Measurements from ENCODE around the gene HSPG2.

The HSPG2 gene

GRCh38 chr1:21875621-21876063 lies 61.5 kb downstream of the HSPG2 start:
- Histone ChIP-seq H3K36me3 (ENCODE audit: control insufficient read depth, insufficient read depth, low read length) (peaks cover 54% of the 10 kb centered on the region), H3K4me1 (ENCODE audit: control insufficient read depth, insufficient read depth, low read length) (no peaks in the 10 kb centered on the region), H3K27me3 (ENCODE audit: control insufficient read depth, insufficient read depth, low read length) (no peaks in the 10 kb centered on the region), H3K4me3 (ENCODE audit: low read depth, low read length) (no peak overlapping the region), H3K9ac (ENCODE audit: low read depth, low read length) (no peak overlapping the region), H3K9me3 (ENCODE audit: control insufficient read depth, insufficient read depth, low read length) (no peaks in the 10 kb centered on the region)

DNA sequence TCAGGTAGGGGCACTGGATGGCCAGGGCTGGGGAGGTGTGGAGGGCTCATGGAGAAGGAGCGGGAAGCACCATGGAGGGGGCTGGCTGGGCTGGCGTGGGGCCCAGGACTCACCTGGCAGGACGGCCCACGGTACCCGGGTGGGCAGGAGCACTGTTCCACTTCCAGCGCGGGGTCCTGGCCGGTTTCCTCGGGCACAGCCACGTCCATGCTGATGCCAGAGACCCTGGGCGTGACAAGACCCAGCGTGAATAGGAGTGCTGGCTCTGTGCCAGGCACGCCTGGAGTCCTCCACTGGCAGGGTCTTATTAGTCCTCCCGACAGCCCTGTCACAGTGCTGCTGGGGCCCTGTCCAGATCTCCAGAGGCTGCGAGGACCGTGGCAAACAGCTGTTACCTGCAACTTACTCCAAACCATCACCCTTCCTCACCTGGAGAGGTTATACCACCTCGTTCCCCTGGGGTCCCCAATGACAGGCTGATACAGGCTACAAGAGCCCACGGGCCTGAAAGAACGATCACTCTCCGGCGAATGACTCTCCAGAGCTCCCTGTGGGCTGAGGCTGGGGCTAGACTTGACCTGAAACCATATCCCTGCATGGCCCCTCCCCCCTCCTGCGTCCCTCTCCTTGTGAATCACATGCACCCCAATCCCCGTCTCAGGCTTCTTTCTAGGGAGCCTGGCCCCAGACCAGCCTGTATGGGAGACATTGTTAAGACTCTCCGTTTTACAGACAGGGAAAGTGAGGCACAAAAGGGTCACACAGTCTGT lies 62.1 kb downstream of the HSPG2 start:
- no peaks in the 10 kb centered on the region for H3K4me1 ChIP-seq (ENCODE audit: control insufficient read depth, insufficient read depth, low read length)
- no peaks in the 10 kb centered on the region for H3K27me3 ChIP-seq (ENCODE audit: control insufficient read depth, insufficient read depth, low read length)
- H3K9me3 ChIP-seq (ENCODE audit: control insufficient read depth, insufficient read depth, low read length), result no peaks in the 10 kb centered on the region
- H3K4me3 ChIP-seq (ENCODE audit: low read depth, low read length), result no peak overlapping the region
- peaks cover 54% of the 10 kb centered on the region for H3K36me3 ChIP-seq (ENCODE audit: control insufficient read depth, insufficient read depth, low read length)
- H3K9ac ChIP-seq (ENCODE audit: low read depth, low read length), result no peak overlapping the region

DNA sequence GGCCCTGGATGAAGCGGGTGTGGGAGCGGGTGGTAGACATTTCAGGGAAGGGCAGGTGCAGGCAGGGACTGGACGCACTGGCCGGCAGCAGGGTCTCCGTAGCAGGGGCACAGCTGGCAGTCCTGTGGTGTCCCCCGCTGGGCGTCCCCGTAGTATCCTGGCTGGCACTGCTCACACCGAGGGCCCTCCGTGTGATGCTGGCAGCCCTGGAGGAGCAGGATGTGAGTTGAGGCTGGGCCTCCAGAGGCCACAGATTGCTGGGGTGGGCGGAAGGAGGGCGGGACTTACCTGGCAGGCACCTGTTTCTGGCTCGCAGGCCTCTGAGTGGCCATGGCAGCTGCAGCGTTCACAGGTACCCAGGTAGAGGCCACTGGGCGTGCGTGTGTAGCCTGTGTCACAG lies 62.8 kb downstream of the HSPG2 start:
- Histone ChIP-seq H3K36me3 (ENCODE audit: control insufficient read depth, insufficient read depth, low read length) (peaks cover 54% of the 10 kb centered on the region), H3K4me3 (ENCODE audit: low read depth, low read length) (no peak overlapping the region), H3K9ac (ENCODE audit: low read depth, low read length) (no peak overlapping the region), H3K9me3 (ENCODE audit: control insufficient read depth, insufficient read depth, low read length) (no peaks in the 10 kb centered on the region), H3K27me3 (ENCODE audit: control insufficient read depth, insufficient read depth, low read length) (no peaks in the 10 kb centered on the region), H3K4me1 (ENCODE audit: control insufficient read depth, insufficient read depth, low read length) (no peaks in the 10 kb centered on the region)

DNA sequence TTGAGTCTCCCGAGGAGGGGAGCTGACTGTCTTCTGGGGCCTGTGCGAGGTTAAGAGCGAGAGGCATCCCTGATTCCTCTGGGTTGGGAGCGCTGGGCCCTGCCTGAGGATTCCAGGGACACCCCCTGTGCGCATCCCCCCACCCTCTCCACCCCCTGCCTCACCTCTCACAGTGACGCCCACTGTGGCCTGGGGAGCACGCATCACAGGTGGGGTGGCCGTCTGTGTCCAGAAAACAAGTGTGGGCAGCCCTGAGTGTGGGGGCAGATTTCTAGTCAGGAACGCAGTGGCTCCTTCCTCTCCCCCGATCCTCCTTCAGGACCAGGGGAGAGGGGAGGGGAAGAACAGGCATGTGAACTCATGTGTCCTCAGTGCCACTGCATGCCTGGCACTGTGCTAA lies 63.3 kb downstream of the HSPG2 start:
- Histone ChIP-seq H3K4me1 (ENCODE audit: control insufficient read depth, insufficient read depth, low read length) (peaks cover 2% of the 10 kb centered on the region), H3K36me3 (ENCODE audit: control insufficient read depth, insufficient read depth, low read length) (peaks cover 54% of the 10 kb centered on the region), H3K9ac (ENCODE audit: low read depth, low read length) (no peak overlapping the region)

GRCh38 chr1:21873174-21873573 lies 63.9 kb downstream of the HSPG2 start:
- no peaks in the 10 kb centered on the region for H3K9me3 ChIP-seq (ENCODE audit: control insufficient read depth, insufficient read depth, low read length)
- H3K4me1 ChIP-seq (ENCODE audit: control insufficient read depth, insufficient read depth, low read length), result peaks cover 2% of the 10 kb centered on the region
- no peak overlapping the region for H3K4me3 ChIP-seq (ENCODE audit: low read depth, low read length)
- no peak overlapping the region for H3K9ac ChIP-seq (ENCODE audit: low read depth, low read length)
- H3K27me3 ChIP-seq (ENCODE audit: control insufficient read depth, insufficient read depth, low read length), result no peaks in the 10 kb centered on the region
- peaks cover 52% of the 10 kb centered on the region for H3K36me3 ChIP-seq (ENCODE audit: control insufficient read depth, insufficient read depth, low read length)

More for the DNA sequence above, 63.3 kb downstream of the HSPG2 start:
- Histone ChIP-seq H3K4me3 (ENCODE audit: low read depth, low read length) (no peak overlapping the region), H3K9me3 (ENCODE audit: control insufficient read depth, insufficient read depth, low read length) (no peaks in the 10 kb centered on the region), H3K27me3 (ENCODE audit: control insufficient read depth, insufficient read depth, low read length) (no peaks in the 10 kb centered on the region)

- Histone ChIP-seq H3K9me3 (ENCODE audit: control insufficient read depth, insufficient read depth, low read length) (no peaks in the 10 kb centered on the region), H3K4me1 (ENCODE audit: control insufficient read depth, insufficient read depth, low read length) (peaks cover 2% of the 10 kb centered on the region), H3K9ac (ENCODE audit: low read depth, low read length) (no peak overlapping the region), H3K4me3 (ENCODE audit: low read depth, low read length) (no peak overlapping the region), H3K36me3 (ENCODE audit: control insufficient read depth, insufficient read depth, low read length) (peaks cover 48% of the 10 kb centered on the region), H3K27me3 (ENCODE audit: control insufficient read depth, insufficient read depth, low read length) (no peaks in the 10 kb centered on the region)
Observed at GRCh38 chr1:21872445-21873079, 64.5 kb downstream of the HSPG2 start.

DNA sequence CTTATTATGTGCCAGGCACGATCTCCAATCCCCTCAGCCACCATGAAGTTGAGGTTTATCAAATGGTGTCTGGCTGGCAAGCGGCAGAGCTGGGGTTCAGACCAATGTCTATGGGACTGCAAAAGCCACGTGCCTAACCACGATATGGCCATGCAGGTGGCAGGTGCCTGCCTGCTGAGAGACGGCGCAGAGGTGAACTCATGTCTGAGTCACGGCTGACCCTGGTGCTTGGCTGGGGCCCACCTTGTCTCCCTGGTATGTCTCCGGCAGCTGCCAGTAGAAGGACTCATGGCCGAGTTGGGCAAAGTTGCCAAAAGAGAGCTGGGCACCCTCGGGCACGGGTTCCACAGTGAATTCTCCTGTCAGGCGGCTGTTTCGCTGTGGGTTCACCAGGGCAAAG lies 65.2 kb downstream of the HSPG2 start:
- H3K36me3 ChIP-seq (ENCODE audit: control insufficient read depth, insufficient read depth, low read length), result peaks cover 48% of the 10 kb centered on the region
- no peaks in the 10 kb centered on the region for H3K27me3 ChIP-seq (ENCODE audit: control insufficient read depth, insufficient read depth, low read length)
- H3K9me3 ChIP-seq (ENCODE audit: control insufficient read depth, insufficient read depth, low read length), result no peaks in the 10 kb centered on the region
- no peak overlapping the region for H3K4me3 ChIP-seq (ENCODE audit: low read depth, low read length)
- no peak overlapping the region for H3K9ac ChIP-seq (ENCODE audit: low read depth, low read length)
- H3K4me1 ChIP-seq (ENCODE audit: control insufficient read depth, insufficient read depth, low read length), result peaks cover 2% of the 10 kb centered on the region

- Histone ChIP-seq H3K9ac (ENCODE audit: low read depth, low read length) (no peak overlapping the region), H3K27me3 (ENCODE audit: control insufficient read depth, insufficient read depth, low read length) (no peaks in the 10 kb centered on the region), H3K36me3 (ENCODE audit: control insufficient read depth, insufficient read depth, low read length) (peaks cover 43% of the 10 kb centered on the region), H3K4me1 (ENCODE audit: control insufficient read depth, insufficient read depth, low read length) (peaks cover 10% of the 10 kb centered on the region), H3K4me3 (ENCODE audit: low read depth, low read length) (no peak overlapping the region), H3K9me3 (ENCODE audit: control insufficient read depth, insufficient read depth, low read length) (no peaks in the 10 kb centered on the region)
Observed at GRCh38 chr1:21870611-21871010, 66.5 kb downstream of the HSPG2 start.

DNA sequence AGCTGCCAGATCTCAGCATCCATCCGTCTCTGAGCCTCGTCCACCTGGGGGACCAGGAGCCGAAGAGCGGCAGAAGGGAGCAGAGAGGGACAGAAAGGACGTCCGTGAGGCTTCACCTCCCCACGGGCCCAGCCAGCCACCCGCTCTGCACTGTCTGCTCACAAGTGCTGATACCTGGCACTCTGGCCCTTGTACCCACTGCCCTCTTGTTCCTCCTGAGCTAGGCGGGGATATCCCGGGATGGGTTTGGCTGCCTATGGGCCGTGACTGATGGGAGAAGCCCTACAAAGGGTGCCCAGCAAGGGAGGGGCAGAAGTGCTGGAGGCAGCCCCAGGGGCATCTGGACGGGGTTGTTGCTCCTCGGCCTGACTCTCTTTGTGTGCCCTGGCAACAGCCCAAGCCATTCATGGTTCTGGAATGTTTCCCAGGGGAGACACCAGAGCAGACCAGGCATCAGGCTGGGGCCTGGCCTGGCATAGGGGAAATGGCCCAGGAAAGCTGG lies 67.4 kb downstream of the HSPG2 start:
- Histone ChIP-seq H3K9ac (ENCODE audit: low read depth, low read length) (no peak overlapping the region), H3K4me3 (ENCODE audit: low read depth, low read length) (no peak overlapping the region), H3K27me3 (ENCODE audit: control insufficient read depth, insufficient read depth, low read length) (no peaks in the 10 kb centered on the region), H3K9me3 (ENCODE audit: control insufficient read depth, insufficient read depth, low read length) (no peaks in the 10 kb centered on the region), H3K4me1 (ENCODE audit: control insufficient read depth, insufficient read depth, low read length) (peaks cover 10% of the 10 kb centered on the region), H3K36me3 (ENCODE audit: control insufficient read depth, insufficient read depth, low read length) (peaks cover 39% of the 10 kb centered on the region)

DNA sequence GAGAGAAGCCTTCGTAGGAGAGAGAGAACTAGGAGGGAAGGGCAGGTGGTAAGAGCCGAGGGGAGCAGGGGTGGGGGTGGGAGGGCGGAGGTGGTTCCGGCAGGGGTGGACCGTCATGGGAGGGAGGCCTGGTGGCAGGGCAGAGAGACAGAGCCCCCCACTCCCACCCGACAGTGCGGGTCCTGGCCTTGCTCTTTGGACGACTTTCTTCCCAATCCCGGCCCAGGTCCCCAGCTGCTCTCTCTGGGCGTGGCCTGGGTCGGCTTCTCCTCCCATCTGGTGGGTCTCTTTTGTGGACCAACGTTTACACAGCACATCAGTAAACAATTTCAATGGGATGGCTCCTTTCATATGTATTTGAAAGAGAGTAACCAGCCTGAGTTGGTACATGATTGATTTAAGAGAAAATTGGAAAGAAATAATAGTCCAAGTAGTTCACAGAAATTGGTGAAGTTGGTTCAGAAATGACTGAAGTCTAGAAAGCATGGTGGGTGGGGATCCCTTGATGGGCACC lies 68.1 kb downstream of the HSPG2 start:
- Histone ChIP-seq H3K4me1 (ENCODE audit: control insufficient read depth, insufficient read depth, low read length) (peaks cover 10% of the 10 kb centered on the region), H3K4me3 (ENCODE audit: low read depth, low read length) (no peak overlapping the region), H3K27me3 (ENCODE audit: control insufficient read depth, insufficient read depth, low read length) (no peaks in the 10 kb centered on the region), H3K9ac (ENCODE audit: low read depth, low read length) (no peak overlapping the region), H3K36me3 (ENCODE audit: control insufficient read depth, insufficient read depth, low read length) (peaks cover 36% of the 10 kb centered on the region), H3K9me3 (ENCODE audit: control insufficient read depth, insufficient read depth, low read length) (no peaks in the 10 kb centered on the region)

DNA sequence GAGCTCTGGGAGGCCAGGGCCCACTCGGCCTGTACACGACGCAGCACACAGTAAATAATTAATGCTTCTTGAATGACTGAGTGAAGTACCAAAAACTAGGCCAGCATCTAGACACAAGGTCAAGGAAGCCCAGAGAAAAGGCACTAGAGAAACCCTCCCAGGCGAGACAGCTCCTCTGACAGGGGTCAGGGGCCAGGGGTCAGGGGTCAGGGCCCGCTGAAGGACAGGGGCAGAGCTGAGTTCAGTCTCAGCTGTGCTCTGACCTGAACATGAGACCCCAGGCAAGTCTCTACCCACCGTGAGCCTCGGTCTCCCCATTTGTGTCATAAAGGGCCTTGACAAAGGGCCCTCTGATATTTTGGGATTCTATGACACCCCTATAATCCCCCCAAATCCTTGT lies 68.6 kb downstream of the HSPG2 start:
- Histone ChIP-seq H3K9me3 (ENCODE audit: control insufficient read depth, insufficient read depth, low read length) (no peaks in the 10 kb centered on the region), H3K4me1 (ENCODE audit: control insufficient read depth, insufficient read depth, low read length) (peaks cover 10% of the 10 kb centered on the region), H3K4me3 (ENCODE audit: low read depth, low read length) (no peak overlapping the region), H3K36me3 (ENCODE audit: control insufficient read depth, insufficient read depth, low read length) (peaks cover 39% of the 10 kb centered on the region), H3K27me3 (ENCODE audit: control insufficient read depth, insufficient read depth, low read length) (no peaks in the 10 kb centered on the region), H3K9ac (ENCODE audit: low read depth, low read length) (no peak overlapping the region)
